AG10803 (cell line): ENCODE results near the gene HMGCS2.

Experiments
- DNase-seq: peaks from one replicate; pipeline ENCODE4 v3.0.0; 2010; ENCODE audit warnings: low read depth
- H3K4me3 ChIP-seq: 2 replicates; pipeline ENCODE4 v1.5.1; 2011; ENCODE audit warnings: mild to moderate bottlenecking, low read length, control low read depth
- TF ChIP-seq, protein P1 (sequence below): conservative IDR thresholded peaks from 2 replicates; pipeline ENCODE4 v1.5.1; 2011; ENCODE audit warnings: mild to moderate bottlenecking, low read length, control low read depth, inconsistent platforms

The HMGCS2 gene

DNA sequence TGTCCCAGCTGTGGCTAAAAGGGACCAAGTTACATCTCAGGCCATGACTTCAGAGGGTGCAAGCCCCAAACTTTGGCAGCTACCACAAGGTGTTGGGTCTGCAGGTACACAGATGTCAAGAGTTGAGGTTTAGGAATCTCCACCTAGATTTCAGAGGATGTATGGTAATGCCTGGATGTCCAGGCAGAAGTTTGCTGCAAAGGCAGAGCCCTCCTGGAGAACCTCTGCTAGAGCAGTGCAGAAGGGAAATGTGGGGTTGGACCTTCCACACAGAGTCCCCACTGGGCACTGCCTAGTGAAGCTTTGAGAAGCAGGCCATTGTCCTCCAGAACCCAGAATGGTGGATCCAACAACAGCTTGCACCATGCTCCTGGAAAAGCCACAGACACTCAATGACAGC is 67.0 kb downstream of the HMGCS2 start:
- H3K4me3 ChIP-seq: no peak overlapping the region
- TF ChIP-seq, protein P1, sequence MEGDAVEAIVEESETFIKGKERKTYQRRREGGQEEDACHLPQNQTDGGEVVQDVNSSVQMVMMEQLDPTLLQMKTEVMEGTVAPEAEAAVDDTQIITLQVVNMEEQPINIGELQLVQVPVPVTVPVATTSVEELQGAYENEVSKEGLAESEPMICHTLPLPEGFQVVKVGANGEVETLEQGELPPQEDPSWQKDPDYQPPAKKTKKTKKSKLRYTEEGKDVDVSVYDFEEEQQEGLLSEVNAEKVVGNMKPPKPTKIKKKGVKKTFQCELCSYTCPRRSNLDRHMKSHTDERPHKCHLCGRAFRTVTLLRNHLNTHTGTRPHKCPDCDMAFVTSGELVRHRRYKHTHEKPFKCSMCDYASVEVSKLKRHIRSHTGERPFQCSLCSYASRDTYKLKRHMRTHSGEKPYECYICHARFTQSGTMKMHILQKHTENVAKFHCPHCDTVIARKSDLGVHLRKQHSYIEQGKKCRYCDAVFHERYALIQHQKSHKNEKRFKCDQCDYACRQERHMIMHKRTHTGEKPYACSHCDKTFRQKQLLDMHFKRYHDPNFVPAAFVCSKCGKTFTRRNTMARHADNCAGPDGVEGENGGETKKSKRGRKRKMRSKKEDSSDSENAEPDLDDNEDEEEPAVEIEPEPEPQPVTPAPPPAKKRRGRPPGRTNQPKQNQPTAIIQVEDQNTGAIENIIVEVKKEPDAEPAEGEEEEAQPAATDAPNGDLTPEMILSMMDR: no peak
- no peak for DNase-seq

DNA sequence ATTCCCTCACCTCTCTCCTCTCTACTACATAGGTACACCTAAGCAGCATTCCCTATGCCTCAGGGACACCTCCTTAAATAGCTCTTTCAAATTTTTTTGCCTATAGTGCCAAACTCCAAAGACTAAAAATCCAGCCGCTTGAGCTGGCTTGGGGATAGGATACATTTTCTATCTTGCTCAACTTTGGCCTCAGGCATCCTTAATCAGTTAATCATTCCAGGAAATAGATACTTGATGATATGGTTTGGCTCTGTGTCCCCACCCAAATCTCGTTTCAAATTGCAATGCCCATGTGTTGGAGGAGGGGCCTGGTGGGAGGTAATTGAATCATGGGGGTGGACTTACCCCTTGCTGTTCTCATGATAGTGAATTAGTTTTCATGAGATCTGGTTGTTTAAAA is 68.4 kb downstream of the HMGCS2 start:
- no peak for DNase-seq
- no peak overlapping the region for H3K4me3 ChIP-seq
- TF ChIP-seq, protein P1: no peak
